Lower leg skin (tissue), 3 donors: ENCODE results near the gene TUB.

Experiments used
- CTCF ChIP-seq, 3 donors: fragments of 450-650 bp; IDR thresholded peaks; one replicate each; pipeline ENCODE4 v1.5.1; 2016; ENCODE audit warnings: antibody characterized with exemption in 3 of 3, mild to moderate bottlenecking in 3 of 3, moderate library complexity in 2 of 3
- POLR2A ChIP-seq, 2 donors: fragments of 450-650 bp; IDR thresholded peaks; one replicate each; pipeline ENCODE4 v1.6.1; 2016 to 2017; ENCODE audit warnings: antibody characterized with exemption in 2 of 2, mild to moderate bottlenecking in 1 of 2, moderate library complexity in 1 of 2

GRCh38 chr11:8080674-8081590 is at the start of gene TUB:
- TF ChIP-seq CTCF (IDR thresholded peaks at IDR 0.05) (no peak), POLR2A (IDR thresholded peaks at IDR 0.05) (no peak)
